ENCODE measurements around the gene STAT4. TPM values are rescaled to one million over a fixed set of nuclear protein-coding genes. Genes with fewer than 3 reads are reported as not detected.

STAT4 gene
- total RNA-seq, 2 donors from 2014 or later: 38.0 to 51.7 TPM

- Mint-ChIP-seq H3K36me3 (ENCODE audit: low read depth) (peaks cover 65% of the 10 kb centered on the region), H3K4me1 (peaks cover 58% of the 10 kb centered on the region), H3K27ac (peak overlapping the region; percentile 81), H3K4me3 (peak overlapping the region; percentile 92), H3K27me3 (no peaks in the 10 kb centered on the region), H3K9me3 (no peaks in the 10 kb centered on the region)
- peak; percentile 73 for ATAC-seq (replicated peaks)
These were observed 84.4 kb downstream of the STAT4 start for GRCh38 chr2:191066197-191066918.

- Mint-ChIP-seq H3K36me3 (ENCODE audit: low read depth) (peaks cover 70% of the 10 kb centered on the region), H3K9me3 (no peaks in the 10 kb centered on the region), H3K27ac (peak overlapping the region; percentile 81), H3K4me3 (peak overlapping the region; percentile 92), H3K4me1 (peaks cover 61% of the 10 kb centered on the region), H3K27me3 (no peaks in the 10 kb centered on the region)
- ATAC-seq (replicated peaks): no peak
These were observed 85.0 kb downstream of the STAT4 start for GRCh38 chr2:191065785-191066184.

- peak; percentile 42 for ATAC-seq (replicated peaks)
- Mint-ChIP-seq H3K9me3 (no peaks in the 10 kb centered on the region), H3K27me3 (no peaks in the 10 kb centered on the region), H3K4me1 (peaks cover 55% of the 10 kb centered on the region), H3K27ac (peak overlapping the region; percentile 90), H3K4me3 (peak overlapping the region; percentile 92), H3K36me3 (ENCODE audit: low read depth) (peaks cover 73% of the 10 kb centered on the region)
These were observed 86.2 kb downstream of the STAT4 start for GRCh38 chr2:191064590-191064989.

GRCh38 chr2:191063584-191063983 is 87.2 kb downstream of the STAT4 start:
- H3K9me3 Mint-ChIP-seq: no peaks in the 10 kb centered on the region
- peaks cover 70% of the 10 kb centered on the region for H3K36me3 Mint-ChIP-seq (ENCODE audit: low read depth)
- H3K27me3 Mint-ChIP-seq: no peaks in the 10 kb centered on the region
- peaks cover 56% of the 10 kb centered on the region for H3K4me1 Mint-ChIP-seq
- no peak for ATAC-seq (replicated peaks)
- peak overlapping the region; percentile 92 for H3K4me3 Mint-ChIP-seq
- H3K27ac Mint-ChIP-seq: peak overlapping the region; percentile 8

- ATAC-seq (replicated peaks): peak; percentile 39
- Mint-ChIP-seq H3K27me3 (no peaks in the 10 kb centered on the region), H3K36me3 (ENCODE audit: low read depth) (peaks cover 80% of the 10 kb centered on the region)
These were observed 89.3 kb downstream of the STAT4 start for GRCh38 chr2:191061381-191061980.

GRCh38 chr2:191059308-191059707 is 91.5 kb downstream of the STAT4 start:
- Mint-ChIP-seq H3K9me3 (no peaks in the 10 kb centered on the region), H3K4me1 (peaks cover 52% of the 10 kb centered on the region), H3K27me3 (no peaks in the 10 kb centered on the region), H3K36me3 (ENCODE audit: low read depth) (peaks cover 65% of the 10 kb centered on the region), H3K27ac (peak overlapping the region; percentile 0), H3K4me3 (peak overlapping the region; percentile 10)
- ATAC-seq (replicated peaks): peak; percentile 97

More at GRCh38 chr2:191061381-191061980, 89.3 kb downstream of the STAT4 start:
- H3K27ac Mint-ChIP-seq: peak overlapping the region; percentile 79
- peaks cover 49% of the 10 kb centered on the region for H3K4me1 Mint-ChIP-seq
- peak overlapping the region; percentile 64 for H3K4me3 Mint-ChIP-seq
- H3K9me3 Mint-ChIP-seq: no peaks in the 10 kb centered on the region

GRCh38 chr2:191056228-191056627 is 94.6 kb downstream of the STAT4 start:
- Mint-ChIP-seq H3K4me1 (peaks cover 36% of the 10 kb centered on the region), H3K9me3 (no peaks in the 10 kb centered on the region), H3K27me3 (no peaks in the 10 kb centered on the region), H3K36me3 (ENCODE audit: low read depth) (peaks cover 34% of the 10 kb centered on the region), H3K4me3 (peak overlapping the region; percentile 14), H3K27ac (no peak overlapping the region)
- ATAC-seq (replicated peaks): peak; percentile 59

- H3K4me1 Mint-ChIP-seq: peaks cover 19% of the 10 kb centered on the region
These were observed 97.5 kb downstream of the STAT4 start for GRCh38 chr2:191053256-191053655.

GRCh38 chr2:191051825-191052778 is 98.7 kb downstream of the STAT4 start:
- H3K4me1 Mint-ChIP-seq: peaks cover 17% of the 10 kb centered on the region
- no peaks in the 10 kb centered on the region for H3K9me3 Mint-ChIP-seq
- H3K36me3 Mint-ChIP-seq (ENCODE audit: low read depth): peaks cover 7% of the 10 kb centered on the region
- ATAC-seq (replicated peaks): peak; percentile 58
- no peaks in the 10 kb centered on the region for H3K27me3 Mint-ChIP-seq
- H3K4me3 Mint-ChIP-seq: no peak overlapping the region
- H3K27ac Mint-ChIP-seq: no peak overlapping the region

More at GRCh38 chr2:191053256-191053655, 97.5 kb downstream of the STAT4 start:
- H3K9me3 Mint-ChIP-seq: no peaks in the 10 kb centered on the region
- no peaks in the 10 kb centered on the region for H3K27me3 Mint-ChIP-seq
- no peak overlapping the region for H3K27ac Mint-ChIP-seq
- no peak overlapping the region for H3K4me3 Mint-ChIP-seq
- no peak for ATAC-seq (replicated peaks)
- H3K36me3 Mint-ChIP-seq (ENCODE audit: low read depth): peaks cover 12% of the 10 kb centered on the region

- no peak overlapping the region for H3K27ac Mint-ChIP-seq
- H3K36me3 Mint-ChIP-seq (ENCODE audit: low read depth): peaks cover 5% of the 10 kb centered on the region
- H3K27me3 Mint-ChIP-seq: no peaks in the 10 kb centered on the region
- H3K4me1 Mint-ChIP-seq: peaks cover 10% of the 10 kb centered on the region
- no peak overlapping the region for H3K4me3 Mint-ChIP-seq
- peak; percentile 76 for ATAC-seq (replicated peaks)
- H3K9me3 Mint-ChIP-seq: no peaks in the 10 kb centered on the region
These were observed 99.6 kb downstream of the STAT4 start for GRCh38 chr2:191051177-191051576.

- H3K27me3 Mint-ChIP-seq: no peaks in the 10 kb centered on the region
- H3K36me3 Mint-ChIP-seq (ENCODE audit: low read depth): peaks cover 5% of the 10 kb centered on the region
- no peak overlapping the region for H3K27ac Mint-ChIP-seq
- H3K4me1 Mint-ChIP-seq: peaks cover 8% of the 10 kb centered on the region
- no peaks in the 10 kb centered on the region for H3K9me3 Mint-ChIP-seq
- ATAC-seq (replicated peaks): no peak
- H3K4me3 Mint-ChIP-seq: no peak overlapping the region
These were observed 100.2 kb downstream of the STAT4 start for GRCh38 chr2:191050640-191050987.

- no peak overlapping the region for H3K4me3 Mint-ChIP-seq
- H3K4me1 Mint-ChIP-seq: peaks cover 8% of the 10 kb centered on the region
- ATAC-seq (replicated peaks): no peak
- H3K27ac Mint-ChIP-seq: no peak overlapping the region
- no peaks in the 10 kb centered on the region for H3K9me3 Mint-ChIP-seq
- H3K36me3 Mint-ChIP-seq (ENCODE audit: low read depth): peaks cover 5% of the 10 kb centered on the region
- no peaks in the 10 kb centered on the region for H3K27me3 Mint-ChIP-seq
These were observed 100.8 kb downstream of the STAT4 start for GRCh38 chr2:191049728-191050639.

- no peak for ATAC-seq (replicated peaks)
- peaks cover 9% of the 10 kb centered on the region for H3K4me1 Mint-ChIP-seq
These were observed 102.7 kb downstream of the STAT4 start for GRCh38 chr2:191048073-191048472.

More at GRCh38 chr2:191048073-191048472, 102.7 kb downstream of the STAT4 start:
- H3K4me3 Mint-ChIP-seq: no peak overlapping the region
- peaks cover 10% of the 10 kb centered on the region for H3K36me3 Mint-ChIP-seq (ENCODE audit: low read depth)
- no peak overlapping the region for H3K27ac Mint-ChIP-seq
- no peaks in the 10 kb centered on the region for H3K27me3 Mint-ChIP-seq
- H3K9me3 Mint-ChIP-seq: peaks cover 5% of the 10 kb centered on the region

Measured in activated T-helper 17 cell treated with anti-CD3 and anti-CD28 coated beads, Interleukin-2, amount 50 U/mL, for 72 hours (primary cell).